Hippocampal formation (tissue), 2 donors: ENCODE data around the gene SERP2.

Source experiments
- DNase-seq, 2 donors: peaks; one replicate each; lab custom pipeline; 2025; lab: John Stamatoyannopoulos, UW

The SERP2 gene

DNA sequence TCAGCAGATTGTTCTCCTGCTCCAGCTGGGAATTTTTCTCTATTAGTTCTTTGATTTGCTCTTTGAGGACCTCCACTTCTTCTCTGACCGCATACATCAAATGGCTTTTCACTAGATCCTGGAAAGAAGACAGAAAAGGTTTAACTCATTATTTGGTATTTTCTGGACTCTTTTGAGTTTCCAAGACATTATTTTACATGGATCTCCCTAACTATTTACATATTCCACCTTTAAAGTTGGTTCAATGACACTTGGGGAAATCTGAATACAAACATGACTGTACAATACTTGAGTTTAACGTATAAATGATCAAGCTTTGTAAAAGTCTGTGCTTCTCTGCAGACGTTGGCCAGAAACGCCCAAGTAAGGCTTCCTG lies 61.1 kb downstream of the SERP2 start:
- DNase-seq: peak in 1 of 2 donors; percentile 71

DNA sequence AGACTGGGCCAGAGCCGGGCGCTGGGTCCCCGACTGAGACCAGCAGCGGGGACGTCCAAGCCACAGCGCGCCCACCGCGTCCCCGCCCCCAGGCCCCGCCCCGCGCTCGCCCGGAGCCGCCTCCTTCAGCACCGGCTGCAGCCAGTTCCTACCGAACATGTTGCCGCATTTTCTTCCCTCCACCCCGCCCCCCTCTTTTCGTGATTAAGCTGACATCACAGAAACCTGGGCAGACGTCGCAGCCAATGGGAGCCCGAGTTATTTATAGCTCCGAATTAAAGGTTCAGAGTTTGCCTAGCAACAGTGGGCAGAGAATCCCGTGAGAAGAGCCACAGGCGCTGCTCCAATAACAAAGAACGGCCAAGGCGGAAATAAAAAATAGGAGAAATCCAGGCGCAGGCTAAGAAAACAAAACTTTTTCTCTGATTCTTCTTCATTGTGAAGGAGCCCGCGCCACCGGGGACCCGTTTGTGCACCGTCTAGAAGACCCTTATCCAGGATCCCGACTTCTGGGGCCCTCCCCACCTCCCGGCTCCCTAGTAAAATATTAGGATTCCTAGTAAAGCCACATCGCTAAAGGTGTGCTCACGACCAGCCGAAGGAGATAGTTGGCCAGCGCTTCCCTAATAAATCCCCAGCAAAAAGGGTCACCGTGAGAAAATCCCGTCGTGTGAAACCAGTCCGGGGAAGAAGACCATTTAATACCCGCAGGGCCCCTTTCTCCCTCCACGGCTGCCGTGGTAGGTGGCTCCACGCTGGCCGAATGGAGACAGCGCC lies 61.7 kb downstream of the SERP2 start:
- peak; percentile 89 for DNase-seq

DNA sequence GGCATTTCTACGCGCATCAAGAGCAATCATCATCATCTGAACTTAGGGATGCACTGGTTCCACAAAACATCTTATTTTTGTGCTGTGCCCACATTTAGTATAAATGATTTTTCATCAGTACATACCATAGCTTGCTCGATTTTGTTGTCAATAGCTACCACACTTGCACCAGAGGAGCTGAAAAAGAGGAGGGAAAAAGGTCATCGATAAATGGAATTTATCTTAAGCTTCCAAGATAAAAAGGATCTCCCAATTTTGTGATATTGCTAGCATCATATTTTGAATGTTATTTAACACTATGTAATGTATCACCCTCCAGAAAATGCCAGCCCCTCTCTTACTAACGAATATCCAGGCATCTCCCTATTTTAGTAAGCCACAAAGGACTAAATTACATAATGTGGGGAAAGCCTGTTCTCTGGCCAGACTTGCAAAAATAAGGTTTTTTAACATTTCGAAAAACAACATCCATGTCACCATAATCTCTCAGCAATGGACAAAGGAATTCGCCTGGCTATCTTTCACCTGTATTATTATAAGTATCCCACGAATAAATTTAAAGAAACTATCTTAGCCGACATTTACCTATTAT lies 62.4 kb downstream of the SERP2 start:
- DNase-seq: no peak

DNA sequence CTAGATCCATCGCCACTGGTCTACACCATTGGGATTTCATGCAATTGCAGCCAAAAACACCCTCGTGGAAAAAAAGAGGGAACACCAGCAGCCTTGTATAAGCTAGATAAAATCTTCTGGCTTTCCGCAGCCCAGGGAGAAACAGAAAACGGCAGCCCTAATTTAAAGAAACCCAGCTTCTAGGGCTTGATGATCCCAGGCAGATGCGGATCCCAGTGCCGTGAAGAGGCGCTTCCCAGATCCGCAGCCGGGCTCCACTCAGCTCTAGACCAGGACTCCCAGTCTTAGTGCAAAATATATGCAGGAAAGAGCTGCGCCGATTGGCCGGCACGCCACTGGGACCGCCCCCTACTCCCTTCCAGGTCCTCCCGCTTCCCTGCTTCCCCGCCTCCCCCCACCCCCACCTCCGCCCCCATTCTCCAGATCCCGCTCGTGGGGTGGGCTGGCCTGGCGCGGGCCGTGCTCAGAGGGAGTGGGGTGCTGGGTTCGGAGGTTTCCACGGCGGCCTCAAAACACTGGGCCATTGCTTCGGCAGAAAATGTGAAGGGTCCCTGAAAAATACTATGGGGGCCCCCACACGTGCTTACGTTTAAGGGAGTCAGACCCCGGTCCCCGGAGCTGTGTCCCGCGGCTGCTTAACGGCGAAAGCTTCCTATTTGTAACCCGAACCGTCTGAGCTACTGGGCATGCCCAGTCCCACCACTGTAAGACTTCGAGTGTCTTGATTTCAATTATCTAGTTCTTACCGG lies 63.1 kb downstream of the SERP2 start:
- peak; percentile 94 to 98 for DNase-seq

DNA sequence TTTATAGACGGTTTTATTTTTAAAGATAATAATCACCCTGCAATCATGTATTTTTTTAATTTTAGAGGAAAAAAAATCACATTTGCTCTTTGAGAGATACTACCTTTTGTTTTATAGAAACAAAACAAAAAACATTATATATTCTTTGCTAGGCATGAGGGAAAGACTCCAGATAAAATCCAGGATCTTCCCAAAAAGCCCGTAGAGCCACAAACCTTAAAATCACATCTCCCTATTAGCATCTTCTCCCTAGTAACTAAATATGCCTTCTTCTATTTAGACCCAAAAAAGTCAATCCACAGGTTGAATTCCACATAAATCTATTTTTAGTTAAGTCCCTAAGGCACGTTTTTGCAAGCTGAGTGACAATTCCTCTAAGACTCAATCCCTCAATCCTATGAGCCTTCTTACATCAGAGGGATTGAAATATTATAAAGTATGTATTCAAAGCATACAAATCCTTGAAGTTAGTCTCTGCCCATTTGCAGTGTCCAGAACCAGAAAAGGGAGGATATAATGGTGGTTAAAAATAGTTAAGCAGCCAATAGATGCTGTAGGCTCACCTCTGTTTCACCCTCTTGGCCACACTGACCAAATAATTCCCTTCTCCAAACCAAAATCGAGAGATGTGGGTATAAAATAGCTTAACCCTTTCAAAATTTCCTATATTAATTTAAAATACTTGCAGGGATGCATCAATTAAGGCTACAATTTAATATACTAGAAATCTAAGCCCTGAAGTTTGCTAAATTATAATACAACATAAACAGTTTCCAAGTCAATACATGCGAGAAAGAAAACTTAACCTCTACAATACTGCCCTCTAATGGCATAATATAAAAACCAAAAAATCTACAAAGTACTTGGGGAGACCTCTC lies 64.0 kb downstream of the SERP2 start:
- peak in 1 of 2 donors; percentile 86 for DNase-seq

DNA sequence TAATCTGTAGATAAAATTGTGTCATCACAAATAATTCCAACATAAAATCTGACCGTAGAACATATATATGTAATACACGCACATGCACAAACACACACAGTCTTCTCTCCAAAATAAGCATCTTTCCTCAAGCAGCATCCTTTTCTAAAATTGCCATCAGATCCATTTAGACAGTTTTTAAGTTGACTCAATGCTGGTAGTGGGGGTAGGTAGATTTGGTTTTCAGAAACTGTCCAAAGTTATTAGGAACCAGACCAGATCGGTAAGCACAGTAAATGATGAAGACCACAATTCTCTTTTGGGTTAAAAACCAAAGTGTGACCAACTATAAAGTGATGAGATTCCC lies 64.6 kb downstream of the SERP2 start:
- DNase-seq: no peak

DNA sequence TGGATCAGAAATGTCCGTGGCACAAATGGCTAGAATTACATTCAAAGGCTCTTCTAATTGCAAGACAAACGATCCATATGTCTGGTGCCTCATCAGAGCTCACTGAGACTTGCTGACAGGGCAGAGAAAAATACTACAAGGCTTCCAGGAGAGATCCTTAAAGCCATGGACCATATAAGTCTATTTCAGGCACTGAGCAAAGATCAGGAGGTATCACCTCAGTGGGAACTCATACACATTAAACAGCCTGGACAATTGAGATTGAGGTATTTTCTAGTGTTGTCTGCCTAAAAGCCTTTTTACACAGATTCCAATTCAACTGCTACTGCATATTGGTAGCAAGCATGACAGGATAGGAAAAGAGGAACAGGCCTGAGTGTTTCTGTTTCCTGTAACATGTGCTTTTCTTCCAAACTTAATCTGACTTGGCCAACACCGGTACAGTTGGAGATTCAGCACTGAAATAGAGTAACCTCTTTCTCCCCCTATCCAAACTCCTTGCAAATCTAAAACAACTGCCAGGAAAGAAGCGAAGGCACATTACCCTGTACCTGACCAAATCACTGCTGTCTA lies 65.9 kb downstream of the SERP2 start:
- no peak for DNase-seq

DNA sequence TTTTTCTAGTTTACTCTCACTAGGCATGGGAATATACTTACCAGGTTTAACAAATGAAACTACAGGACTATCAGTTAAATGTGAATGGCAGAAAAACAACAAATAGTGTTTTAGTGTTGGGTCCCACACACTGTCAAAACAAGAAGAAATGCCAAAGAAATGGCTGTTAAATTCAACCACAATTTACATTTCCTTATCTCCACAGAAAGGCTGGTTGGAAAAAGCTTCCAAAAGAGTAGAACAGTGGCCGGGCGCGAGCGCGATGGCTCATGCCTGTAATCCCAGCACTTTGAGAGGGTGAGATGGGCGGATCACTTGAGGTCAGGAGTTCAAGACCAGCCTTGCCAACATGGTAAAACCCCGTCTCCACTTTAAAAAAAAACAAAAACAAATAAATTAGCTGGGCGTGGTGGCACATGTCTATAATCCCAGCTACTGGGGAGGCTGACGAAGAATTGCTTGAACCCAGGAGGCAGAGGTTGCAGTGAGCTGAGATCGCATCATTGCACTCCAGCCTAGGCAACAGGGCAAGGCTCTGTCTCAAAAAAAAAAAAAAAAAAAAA lies 66.5 kb downstream of the SERP2 start:
- DNase-seq: no peak
